HCT116 (cell line): Measurements from ENCODE around the gene IZUMO1.

Experiments
- CTCF ChIP-seq, 3 experiments: fragments of 200-600 bp in 1 of 3; sonication (generic) in 1 of 3; IDR thresholded peaks in 2 of 3; conservative IDR thresholded peaks in 1 of 3; 2 replicates each; pipeline ENCODE4 v1.5.1; 2012 to 2017; ENCODE audit warnings: low read depth in 2 of 3, low read length in 2 of 3, antibody characterized with exemption in 1 of 3, borderline replicate concordance in 1 of 3, control low read depth in 1 of 3, mild to moderate bottlenecking in 1 of 3, mixed read lengths in 1 of 3, mixed run types in 1 of 3, moderate library complexity in 1 of 3; ENCODE audit not compliant: insufficient read depth in 1 of 3
- EZH2 ChIP-seq: fragments of 200-600 bp; sonication (generic); IDR thresholded peaks from 2 replicates; pipeline ENCODE4 v1.6.1; 2017; ENCODE audit warnings: antibody characterized with exemption, mixed run types
- EZH2phosphoT487 ChIP-seq: fragments of 200-600 bp; IDR thresholded peaks from 2 replicates; pipeline ENCODE4 v1.6.1; 2018; ENCODE audit warnings: antibody characterized with exemption, borderline replicate concordance
- FOSL1 ChIP-seq: IDR thresholded peaks from 2 replicates; pipeline ENCODE4 v1.6.1; 2012; ENCODE audit warnings: low read depth
- JUND ChIP-seq: IDR thresholded peaks from 2 replicates; pipeline ENCODE4 v1.6.1; 2012
- MAX ChIP-seq: IDR thresholded peaks from 2 replicates; pipeline ENCODE4 v1.6.1; 2012
- POLR2A ChIP-seq: IDR thresholded peaks from 2 replicates; pipeline ENCODE4 v1.7.0; 2011; ENCODE audit warnings: borderline replicate concordance; ENCODE audit not compliant: insufficient read depth, insufficient read length; ENCODE audit errors: extremely low read depth
- POLR2AphosphoS5 ChIP-seq: IDR thresholded peaks from 2 replicates; pipeline ENCODE4 v1.6.1; 2011; ENCODE audit warnings: mild to moderate bottlenecking, low read depth, low read length, moderate library complexity
- RAD21 ChIP-seq: IDR thresholded peaks from 2 replicates; pipeline ENCODE4 v1.6.1; 2012; ENCODE audit warnings: low read depth, mild to moderate bottlenecking
- REST ChIP-seq: IDR thresholded peaks from 2 replicates; pipeline ENCODE4 v1.6.1; 2012; ENCODE audit warnings: low read depth
- SP1 ChIP-seq: IDR thresholded peaks from 2 replicates; pipeline ENCODE4 v1.6.1; 2012; ENCODE audit warnings: low read depth
- YY1 ChIP-seq: IDR thresholded peaks from 2 replicates; pipeline ENCODE4 v1.6.1; 2011; ENCODE audit warnings: low read length, low read depth, moderate library complexity, mild to moderate bottlenecking; ENCODE audit not compliant: insufficient replicate concordance; ENCODE audit errors: extremely low read depth

GRCh38 chr19:48751845-48752495 is 5.3 kb upstream of the IZUMO1 start:
- TF ChIP-seq POLR2AphosphoS5 (no peak), REST (no peak), MAX (no peak), EZH2phosphoT487 (no peak), POLR2A (no peak), CTCF (IDR thresholded peaks at IDR 0.05 in 2 of 3, conservative IDR thresholded peaks at IDR 0.05 in 1 of 3; ENCODE audit: borderline replicate concordance in 1 of 3, insufficient read depth in 1 of 3, low read depth in 2 of 3, low read length in 2 of 3) (no peak), SP1 (no peak), EZH2 (no peak), FOSL1 (no peak), JUND (no peak), YY1 (no peak), RAD21 (no peak)
